GM18868 (cell line): Measurements from ENCODE around the gene ACO2.
A peak's percentile ranks its signal among the peaks of the same experiment; 100 is the strongest.
"Not testable (repeated sequence)": the region's sequence is repeated elsewhere in the genome, so short reads cannot be mapped to it uniquely, and the experiment has no call there.

Experiments
- ATAC-seq: cut with Tn5 transposase; IDR thresholded peaks from one replicate; pipeline ENCODE4 v1.9.1; 2021; ENCODE audit warnings: mild to moderate bottlenecking, moderate library complexity; ENCODE audit not compliant: unreplicated experiment

ACO2 gene

GRCh38 chr22:41447435-41448188 lies 21.3 kb upstream of the ACO2 start:
- no peak for ATAC-seq

- peak; percentile 56 for ATAC-seq
Measured at GRCh38 chr22:41448189-41448808, 20.6 kb upstream of the ACO2 start.

- no peak for ATAC-seq
Measured at GRCh38 chr22:41458161-41458728, 10.7 kb upstream of the ACO2 start.

- ATAC-seq, result no peak
Measured at GRCh38 chr22:41459431-41459830, 9.5 kb upstream of the ACO2 start.

GRCh38 chr22:41460071-41460470 lies 8.8 kb upstream of the ACO2 start:
- ATAC-seq, result not testable (repeated sequence)

GRCh38 chr22:41461901-41462300 lies 7.0 kb upstream of the ACO2 start:
- ATAC-seq, result no peak

GRCh38 chr22:41469218-41469851 lies 418 bp downstream of the ACO2 start:
- ATAC-seq, result no peak

- no peak for ATAC-seq
Measured at GRCh38 chr22:41470886-41471285, 2.0 kb downstream of the ACO2 start.

GRCh38 chr22:41471568-41471967 lies 2.7 kb downstream of the ACO2 start:
- no peak for ATAC-seq

- no peak for ATAC-seq
Measured at GRCh38 chr22:41474872-41475451, 6.0 kb downstream of the ACO2 start.

- peak; percentile 8 for ATAC-seq
Measured at GRCh38 chr22:41478473-41478872, 9.6 kb downstream of the ACO2 start.

- ATAC-seq, result peak; percentile 50
Measured at GRCh38 chr22:41478891-41479521, 10.1 kb downstream of the ACO2 start.

GRCh38 chr22:41479671-41480396 lies 10.9 kb downstream of the ACO2 start:
- ATAC-seq, result peak; percentile 7

- no peak for ATAC-seq
Measured at GRCh38 chr22:41480397-41480735, 11.4 kb downstream of the ACO2 start.

GRCh38 chr22:41481131-41481830 lies 12.4 kb downstream of the ACO2 start:
- ATAC-seq, result no peak

GRCh38 chr22:41481925-41482318 lies 13.0 kb downstream of the ACO2 start:
- no peak for ATAC-seq

- ATAC-seq, result no peak
Measured at GRCh38 chr22:41482319-41482935, 13.5 kb downstream of the ACO2 start.

- ATAC-seq, result no peak
Measured at GRCh38 chr22:41485033-41485432, 16.1 kb downstream of the ACO2 start.
